PC-3 (cell line): Measurements from ENCODE around the gene SLC6A3. TPM values are rescaled to one million over a fixed set of nuclear protein-coding genes. Genes with fewer than 3 reads are reported as not detected.

Source experiments
- ATAC-seq: fragments of 200-7000 bp; cut with Tn5 transposase; 2 replicates; pipeline ENCODE4 v1.9.1; 2020; ENCODE audit warnings: mild to moderate bottlenecking, moderate library complexity
- BruUV-seq: library from RNA; stranded (reverse); fragments of 400-500 nt; replicated peaks from 2 replicates; lab custom pipeline; 2021; lab: Mats Ljungman, UMichigan
- CTCF ChIA-PET: fragments of 300-600 bp; sonication (Branson Sonifier 250); formaldehyde crosslinking; loops from one replicate; lab custom pipeline; 2022; ENCODE audit warnings: antibody characterized with exemption; lab: Charles Lee
- POLR2A ChIA-PET: fragments of 300-600 bp; sonication (Branson Sonifier 250); formaldehyde crosslinking; loops from one replicate; lab custom pipeline; 2022; ENCODE audit warnings: antibody characterized with exemption; ENCODE audit not compliant: unreplicated experiment; lab: Charles Lee
- DNase-seq: peaks from one replicate; pipeline ENCODE4 v3.0.0-alpha.2; 2015
- H2AFZ ChIP-seq: fragments of 300-600 bp; sonication (generic); 2 replicates; pipeline ENCODE4 v1.6.0; 2016; ENCODE audit warnings: antibody characterized with exemption, low read length
- H3F3A ChIP-seq: fragments of 300-600 bp; sonication (generic); one replicate; pipeline ENCODE4 v1.6.0; 2017; ENCODE audit warnings: antibody characterized with exemption, low read length, control low read depth, mild to moderate bottlenecking; ENCODE audit not compliant: unreplicated experiment
- H3K27ac ChIP-seq: fragments of 300-600 bp; sonication (generic); 2 replicates; pipeline ENCODE4 v1.5.1; 2016; ENCODE audit warnings: mild to moderate bottlenecking, low read length
- H3K27me3 ChIP-seq: fragments of 300-600 bp; sonication (generic); 2 replicates; pipeline ENCODE4 v1.6.1; 2016; ENCODE audit warnings: low read length, mixed read lengths
- H3K36me3 ChIP-seq: fragments of 300-600 bp; sonication (generic); 2 replicates; pipeline ENCODE4 v1.6.1; 2016; ENCODE audit warnings: low read depth, mixed run types, low read length, mixed read lengths
- H3K4me1 ChIP-seq: fragments of 300-600 bp; sonication (generic); 2 replicates; pipeline ENCODE4 v1.5.1; 2016; ENCODE audit warnings: low read length; ENCODE audit not compliant: insufficient read depth
- H3K4me2 ChIP-seq: fragments of 300-600 bp; sonication (generic); 2 replicates; pipeline ENCODE4 v1.6.0; 2016; ENCODE audit warnings: low read length
- H3K4me3 ChIP-seq: fragments of 300-600 bp; sonication (generic); 2 replicates; pipeline ENCODE4 v1.5.1; 2016; ENCODE audit warnings: mild to moderate bottlenecking, low read length, mixed read lengths
- H3K79me2 ChIP-seq: fragments of 300-600 bp; sonication (generic); 2 replicates; pipeline ENCODE4 v1.6.1; 2017; ENCODE audit warnings: low read length, mixed read lengths
- H3K9ac ChIP-seq: fragments of 300-600 bp; sonication (generic); 2 replicates; pipeline ENCODE4 v1.6.0; 2016; ENCODE audit warnings: mild to moderate bottlenecking, low read length
- H3K9me2 ChIP-seq: fragments of 300-600 bp; sonication (generic); replicated peaks from 2 replicates; pipeline ENCODE4 v1.6.1; 2016; ENCODE audit warnings: mixed run types, low read length, mixed read lengths
- H3K9me3 ChIP-seq: fragments of 300-600 bp; sonication (generic); 2 replicates; pipeline ENCODE4 v1.6.1; 2016; ENCODE audit warnings: low read length, mixed read lengths
- H4K20me1 ChIP-seq: fragments of 300-600 bp; sonication (generic); 2 replicates; pipeline ENCODE4 v1.6.1; 2016; ENCODE audit warnings: low read length, mixed read lengths
- CTCF ChIP-seq: fragments of 300-600 bp; sonication (generic); conservative IDR thresholded peaks from 2 replicates; pipeline ENCODE4 v1.5.1; 2017; ENCODE audit warnings: antibody characterized with exemption, low read depth, mild to moderate bottlenecking, low read length
- EZH2 ChIP-seq: fragments of 300-600 bp; sonication (generic); IDR thresholded peaks from one replicate; pipeline ENCODE4 v1.6.1; 2017; ENCODE audit warnings: antibody characterized with exemption, mild to moderate bottlenecking, low read length; ENCODE audit not compliant: unreplicated experiment
- EZH2phosphoT487 ChIP-seq: fragments of 300-600 bp; sonication (generic); IDR thresholded peaks from 2 replicates; pipeline ENCODE4 v1.6.1; 2018; ENCODE audit warnings: mild to moderate bottlenecking, antibody characterized with exemption, low read length, borderline replicate concordance
- intact Hi-C: fragments of 100-400 bp; cut with micrococcal nuclease; formaldehyde crosslinking; loops from 2 replicates; pipeline ENCODE4 v1.9.0; 2023
- total RNA-seq: library from RNA; depleted of rRNA; stranded (reverse); fragments of >200 nt; gene quantifications from 2 replicates; pipeline ENCODE4 v1.2.3, GENCODE V29; 2014

The SLC6A3 gene
- total RNA-seq, 1 experiment from 2014 or later = not detected

GRCh38 chr5:1378866-1379659 lies 66.2 kb downstream of the SLC6A3 start:
- ATAC-seq (no peak), DNase-seq (no peak)
- Histone ChIP-seq H3K36me3 (no peaks in the 10 kb centered on the region), H3K9me3 (no peaks in the 10 kb centered on the region), H3K27ac (no peak overlapping the region), H3K4me1 (no peaks in the 10 kb centered on the region), H2AFZ (no peak overlapping the region), H3F3A (no peaks in the 10 kb centered on the region), H3K9me2 (no peaks in the 10 kb centered on the region), H3K9ac (no peak overlapping the region), H3K27me3 (peaks cover 13% of the 10 kb centered on the region), H3K4me2 (no peak overlapping the region), H3K79me2 (no peaks in the 10 kb centered on the region), H3K4me3 (no peak overlapping the region), H4K20me1 (no peaks in the 10 kb centered on the region)
- no peak for TF ChIP-seq CTCF
- TF ChIP-seq EZH2 = no peak
- TF ChIP-seq EZH2phosphoT487 = no peak
- CTCF ChIA-PET = no interaction called here
- intact Hi-C loops = no loop called here
- POLR2A ChIA-PET = no interaction called here
- no TSS peak for BruUV-seq

- intact Hi-C loops = no loop called here
- POLR2A ChIA-PET = no interaction called here
- no peaks in the 10 kb centered on the region for H3F3A ChIP-seq
- CTCF ChIA-PET = no interaction called here
- H3K4me3 ChIP-seq = no peak overlapping the region
- H3K36me3 ChIP-seq = no peaks in the 10 kb centered on the region
- TF ChIP-seq CTCF (no peak), EZH2 (no peak), EZH2phosphoT487 (no peak)
- H3K27ac ChIP-seq = no peak overlapping the region
- H3K9me2 ChIP-seq = no peaks in the 10 kb centered on the region
- no peak overlapping the region for H2AFZ ChIP-seq
- no peak overlapping the region for H3K4me2 ChIP-seq
- BruUV-seq = no TSS peak
- no peaks in the 10 kb centered on the region for H3K4me1 ChIP-seq
- H3K79me2 ChIP-seq = no peaks in the 10 kb centered on the region
- H3K9ac ChIP-seq = no peak overlapping the region
- no peaks in the 10 kb centered on the region for H3K9me3 ChIP-seq
- DNase-seq (no peak), ATAC-seq (no peak)
- H4K20me1 ChIP-seq = no peaks in the 10 kb centered on the region
- H3K27me3 ChIP-seq = peaks cover 14% of the 10 kb centered on the region
Observed at GRCh38 chr5:1378096-1378495, 67.1 kb downstream of the SLC6A3 start.

- H2AFZ ChIP-seq = no peak overlapping the region
- peaks cover 24% of the 10 kb centered on the region for H3K27me3 ChIP-seq
- TF ChIP-seq EZH2 = no peak
- no peak for TF ChIP-seq EZH2phosphoT487
- no peak for TF ChIP-seq CTCF
- no peaks in the 10 kb centered on the region for H3K9me2 ChIP-seq
- H3K27ac ChIP-seq = no peak overlapping the region
- ChIA-PET CTCF (no interaction called here), POLR2A (no interaction called here)
- no TSS peak for BruUV-seq
- H3K9ac ChIP-seq = no peak overlapping the region
- no peaks in the 10 kb centered on the region for H4K20me1 ChIP-seq
- H3K79me2 ChIP-seq = no peaks in the 10 kb centered on the region
- ATAC-seq (no peak), DNase-seq (no peak)
- H3K36me3 ChIP-seq = no peaks in the 10 kb centered on the region
- no peaks in the 10 kb centered on the region for H3F3A ChIP-seq
- no peaks in the 10 kb centered on the region for H3K4me1 ChIP-seq
- no peaks in the 10 kb centered on the region for H3K9me3 ChIP-seq
- no peak overlapping the region for H3K4me2 ChIP-seq
- intact Hi-C loops = no loop called here
- H3K4me3 ChIP-seq = no peak overlapping the region
Observed at GRCh38 chr5:1376981-1377380, 68.3 kb downstream of the SLC6A3 start.
